Epithelial cell of prostate (primary cell): Measurements from ENCODE around the gene KCNH1.

Experiments
- DNase-seq: peaks from one replicate; pipeline ENCODE4 v3.0.0-alpha.2; 2011; ENCODE audit warnings: low read depth, low spot score
- H3K27ac ChIP-seq: fragments of 450-650 bp; 2 replicates; pipeline ENCODE4 v1.5.1; 2017; ENCODE audit warnings: mild to moderate bottlenecking

The KCNH1 gene, protein sequence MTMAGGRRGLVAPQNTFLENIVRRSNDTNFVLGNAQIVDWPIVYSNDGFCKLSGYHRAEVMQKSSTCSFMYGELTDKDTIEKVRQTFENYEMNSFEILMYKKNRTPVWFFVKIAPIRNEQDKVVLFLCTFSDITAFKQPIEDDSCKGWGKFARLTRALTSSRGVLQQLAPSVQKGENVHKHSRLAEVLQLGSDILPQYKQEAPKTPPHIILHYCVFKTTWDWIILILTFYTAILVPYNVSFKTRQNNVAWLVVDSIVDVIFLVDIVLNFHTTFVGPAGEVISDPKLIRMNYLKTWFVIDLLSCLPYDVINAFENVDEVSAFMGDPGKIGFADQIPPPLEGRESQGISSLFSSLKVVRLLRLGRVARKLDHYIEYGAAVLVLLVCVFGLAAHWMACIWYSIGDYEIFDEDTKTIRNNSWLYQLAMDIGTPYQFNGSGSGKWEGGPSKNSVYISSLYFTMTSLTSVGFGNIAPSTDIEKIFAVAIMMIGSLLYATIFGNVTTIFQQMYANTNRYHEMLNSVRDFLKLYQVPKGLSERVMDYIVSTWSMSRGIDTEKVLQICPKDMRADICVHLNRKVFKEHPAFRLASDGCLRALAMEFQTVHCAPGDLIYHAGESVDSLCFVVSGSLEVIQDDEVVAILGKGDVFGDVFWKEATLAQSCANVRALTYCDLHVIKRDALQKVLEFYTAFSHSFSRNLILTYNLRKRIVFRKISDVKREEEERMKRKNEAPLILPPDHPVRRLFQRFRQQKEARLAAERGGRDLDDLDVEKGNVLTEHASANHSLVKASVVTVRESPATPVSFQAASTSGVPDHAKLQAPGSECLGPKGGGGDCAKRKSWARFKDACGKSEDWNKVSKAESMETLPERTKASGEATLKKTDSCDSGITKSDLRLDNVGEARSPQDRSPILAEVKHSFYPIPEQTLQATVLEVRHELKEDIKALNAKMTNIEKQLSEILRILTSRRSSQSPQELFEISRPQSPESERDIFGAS

GRCh38 chr1:211133836-211134669, at the start of gene KCNH1:
Gene KCNH1 (minus strand): TSS chr1:211134148. CDS start chr1:211133945, 203 bp downstream.
- no peak for DNase-seq
- H3K27ac ChIP-seq, result no peak within 1 kb of the TSS

- no peak overlapping the region for H3K27ac ChIP-seq
Measured at GRCh38 chr1:211182746-211183145, 48.8 kb upstream of the KCNH1 start.

GRCh38 chr1:211174375-211174774, 40.4 kb upstream of the KCNH1 start:
- H3K27ac ChIP-seq, result no peak overlapping the region
- peak; percentile 43 for DNase-seq

More at GRCh38 chr1:211182746-211183145, 48.8 kb upstream of the KCNH1 start:
- peak; percentile 67 for DNase-seq

DNA sequence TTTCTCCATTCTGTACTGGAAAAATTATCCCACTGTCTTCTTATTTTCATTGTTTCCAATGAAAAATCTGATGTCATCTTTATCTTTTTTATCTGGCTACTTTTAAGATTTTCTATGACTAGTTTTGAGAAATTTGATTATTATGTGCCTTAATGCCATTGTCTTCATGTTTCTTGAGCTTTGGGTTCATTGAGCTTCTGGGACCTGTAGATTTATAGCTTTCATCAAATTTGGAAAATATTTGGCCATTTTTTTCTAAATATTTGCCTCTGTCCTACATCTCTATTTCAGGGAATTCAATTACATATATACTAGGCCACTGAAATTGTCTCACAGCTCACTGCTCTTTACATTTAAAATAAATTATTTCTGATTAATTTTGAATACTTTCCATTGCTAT, 38.7 kb upstream of the KCNH1 start:
- no peak for DNase-seq
- H3K27ac ChIP-seq, result no peak overlapping the region

DNA sequence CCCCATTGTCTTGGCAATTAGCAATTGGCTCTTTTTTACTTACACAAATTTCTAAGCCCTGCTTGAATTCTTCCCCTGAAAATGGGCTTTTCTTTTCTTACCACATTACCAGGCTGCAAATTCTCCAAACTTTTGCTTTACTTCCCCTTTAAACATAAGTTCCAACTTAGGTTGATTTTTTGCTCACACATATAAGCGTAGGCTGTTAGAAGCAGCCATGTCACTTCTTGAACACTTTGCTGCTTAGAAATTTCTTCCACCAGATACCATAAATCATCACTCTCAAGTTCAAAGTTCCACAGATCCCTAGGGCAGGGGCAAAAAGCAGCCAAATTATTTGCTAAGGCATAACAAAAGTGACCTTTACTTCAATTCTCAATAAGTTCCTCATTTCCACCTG, 35.4 kb upstream of the KCNH1 start:
- DNase-seq, result no peak
- H3K27ac ChIP-seq, result no peak overlapping the region

- H3K27ac ChIP-seq, result no peak overlapping the region
- DNase-seq, result no peak
Measured at GRCh38 chr1:211158866-211159265, 24.9 kb upstream of the KCNH1 start.

DNA sequence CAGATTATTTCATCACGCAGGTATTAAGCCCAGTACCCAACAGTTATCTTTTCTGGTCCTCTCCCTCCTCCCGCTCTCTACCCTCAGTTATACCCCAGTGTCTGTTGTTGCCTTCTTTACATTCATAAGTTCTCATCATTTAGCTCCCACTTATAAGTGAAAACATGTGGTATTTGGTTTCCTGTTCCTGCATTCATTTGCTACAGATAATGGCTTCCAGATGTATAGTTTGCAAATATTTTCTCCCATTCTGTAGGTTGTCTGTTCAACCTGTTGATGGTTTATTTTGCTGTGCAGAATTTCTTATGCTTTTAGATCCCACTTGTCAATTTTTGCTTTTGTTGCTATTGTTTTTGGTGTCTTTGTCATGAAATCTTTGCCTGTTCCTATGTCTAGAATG, 21.1 kb upstream of the KCNH1 start:
- DNase-seq, result no peak
- no peak overlapping the region for H3K27ac ChIP-seq

- no peak overlapping the region for H3K27ac ChIP-seq
- DNase-seq, result no peak
Measured at GRCh38 chr1:211153932-211154331, 20.0 kb upstream of the KCNH1 start.

GRCh38 chr1:211148366-211148765, 14.4 kb upstream of the KCNH1 start:
- no peak for DNase-seq
- no peak overlapping the region for H3K27ac ChIP-seq

GRCh38 chr1:211145944-211146343, 12.0 kb upstream of the KCNH1 start:
- peak; percentile 16 for DNase-seq
- H3K27ac ChIP-seq, result no peak overlapping the region

DNA sequence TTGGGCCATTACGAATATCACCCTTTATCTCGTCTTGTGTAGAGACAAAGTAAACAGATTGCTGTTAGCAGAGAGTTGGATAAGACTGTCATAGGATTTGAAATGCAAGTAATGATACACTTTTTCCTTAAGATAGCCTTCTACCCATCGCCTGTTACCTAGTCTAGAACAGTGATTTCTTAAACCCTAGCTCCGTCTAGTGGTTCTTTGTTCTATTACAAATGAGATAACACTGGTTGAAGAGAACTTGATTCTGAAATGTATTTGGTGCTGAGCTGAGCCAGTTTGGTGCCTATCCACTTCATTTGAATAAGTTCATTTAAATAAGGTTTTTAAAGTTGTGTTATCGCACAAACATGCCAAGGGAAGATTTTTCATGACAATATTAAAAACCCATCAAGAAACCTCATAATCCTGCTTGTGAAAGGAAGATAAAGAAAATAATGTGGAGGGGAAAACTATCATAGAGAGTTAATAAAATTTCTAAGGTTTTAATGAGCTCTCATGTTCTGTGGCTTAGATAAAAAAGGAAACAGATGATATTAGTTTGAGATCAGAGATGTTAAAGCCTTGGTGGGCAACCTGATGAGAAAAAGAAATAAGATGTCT, 1.5 kb upstream of the KCNH1 start:
- DNase-seq, result no peak
- H3K27ac ChIP-seq, result no peak overlapping the region

DNA sequence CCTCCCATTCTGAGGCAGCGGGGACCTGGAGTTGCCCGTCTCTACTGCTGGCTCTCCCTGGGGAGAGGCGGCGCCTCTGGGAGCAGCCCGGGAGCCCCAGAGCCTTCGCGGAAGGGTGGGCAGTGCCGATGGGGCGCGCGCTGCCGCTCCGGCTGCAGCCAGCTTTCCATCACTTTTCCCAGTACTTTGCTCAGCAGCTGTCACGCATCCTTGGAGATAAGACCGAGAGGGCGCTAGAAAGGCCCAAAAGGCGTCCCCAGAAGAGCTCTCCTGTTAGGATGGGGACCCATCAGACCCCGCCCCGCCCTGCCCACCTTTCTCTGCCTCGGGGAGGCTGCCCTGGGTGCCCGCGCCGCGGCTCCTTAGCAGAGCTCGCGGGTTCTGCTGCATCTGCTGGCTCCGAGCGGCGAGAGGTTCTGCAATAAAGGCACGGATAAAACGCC, 534 bp downstream of the KCNH1 start:
- H3K27ac ChIP-seq, result no peak overlapping the region
- no peak for DNase-seq

DNA sequence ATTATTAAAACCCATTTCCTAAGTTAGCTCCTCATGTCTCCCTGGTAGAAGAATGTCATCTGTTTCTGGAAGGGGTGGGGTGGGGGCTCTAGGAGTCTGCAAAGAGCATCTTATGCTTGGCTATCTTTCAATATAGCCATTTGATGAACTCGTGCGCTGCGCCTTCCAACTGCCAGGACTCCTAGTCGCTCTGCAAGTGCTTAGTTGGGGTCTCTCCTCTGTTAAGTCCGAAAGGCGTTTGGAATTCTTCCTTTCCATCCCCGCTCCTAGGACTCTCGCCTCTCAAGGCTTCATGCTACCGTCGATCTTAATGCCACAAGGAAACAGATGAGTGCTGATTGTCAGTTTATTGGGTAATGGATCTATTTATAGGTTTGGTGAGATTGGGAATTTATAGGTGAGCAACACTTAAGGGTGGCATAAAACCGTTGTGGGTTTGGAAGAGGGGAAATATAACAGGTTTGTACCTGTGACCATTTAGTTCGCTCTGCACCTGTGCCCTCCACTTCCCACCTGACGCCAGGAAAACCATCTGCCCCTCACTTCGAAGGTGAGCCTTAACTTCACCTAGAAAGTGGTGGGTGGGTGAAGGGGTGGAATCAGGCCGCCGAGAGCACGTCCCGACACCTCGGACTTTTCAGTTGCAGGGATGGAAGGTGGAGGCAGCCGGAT, 1.1 kb downstream of the KCNH1 start:
- DNase-seq, result no peak
- H3K27ac ChIP-seq, result no peak overlapping the region

DNA sequence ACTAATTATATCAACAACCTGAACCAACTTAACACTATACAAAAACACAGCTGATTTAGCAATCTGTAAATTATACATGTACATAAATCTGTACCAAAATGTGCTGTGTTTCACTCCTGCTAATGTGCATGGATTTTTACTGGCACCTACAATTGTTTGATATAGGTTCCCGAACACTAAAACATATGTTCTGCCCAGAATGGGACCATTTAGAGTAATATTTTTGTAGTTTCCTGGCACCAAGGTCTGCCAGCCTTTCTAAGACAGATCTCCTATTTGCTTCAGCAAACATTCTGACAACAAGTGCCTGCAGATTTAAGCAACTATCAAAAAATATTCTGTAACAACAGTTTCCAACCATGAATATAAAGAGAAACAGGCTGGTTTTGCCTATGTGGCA, 4.2 kb downstream of the KCNH1 start:
- no peak for DNase-seq
- H3K27ac ChIP-seq, result no peak overlapping the region

- DNase-seq, result no peak
- H3K27ac ChIP-seq, result no peak overlapping the region
Measured at GRCh38 chr1:211127166-211127565, 6.8 kb downstream of the KCNH1 start.

GRCh38 chr1:211126622-211127021, 7.3 kb downstream of the KCNH1 start:
- no peak overlapping the region for H3K27ac ChIP-seq
- DNase-seq, result no peak

- DNase-seq, result no peak
- H3K27ac ChIP-seq, result no peak overlapping the region
Measured at GRCh38 chr1:211118407-211119102, 15.4 kb downstream of the KCNH1 start.

- no peak for DNase-seq
- H3K27ac ChIP-seq, result no peak overlapping the region
Measured at GRCh38 chr1:211114446-211114845, 19.5 kb downstream of the KCNH1 start.

GRCh38 chr1:211113566-211113965, 20.4 kb downstream of the KCNH1 start:
- DNase-seq, result no peak
- H3K27ac ChIP-seq, result no peak overlapping the region
